HepG2 (cell line): ENCODE measurements around the gene KLHL7. TPM values are rescaled to one million over a fixed set of nuclear protein-coding genes. Genes with fewer than 3 reads are reported as not detected.

ENCODE experiments used
- CENPT ChIP-seq: sonication (generic); formaldehyde crosslinking; IDR thresholded peaks from 2 replicates; pipeline ENCODE4 v1.8.0; 2022; ENCODE audit warnings: low read depth, mild to moderate bottlenecking, moderate library complexity, missing genetic modification reagents
- JDP2 ChIP-seq: sonication (generic); formaldehyde crosslinking; IDR thresholded peaks from 2 replicates; pipeline ENCODE4 v1.8.1; 2022; ENCODE audit warnings: missing genetic modification reagents, borderline replicate concordance
- MIER2 ChIP-seq: IDR thresholded peaks from 2 replicates; pipeline ENCODE4 v1.6.1; 2016; ENCODE audit warnings: missing biosample characterization, missing genetic modification reagents
- NCOA2 ChIP-seq: sonication (generic); formaldehyde crosslinking; IDR thresholded peaks from 2 replicates; pipeline ENCODE4 v1.8.0; 2022; ENCODE audit warnings: inconsistent platforms
- SIN3A ChIP-seq: IDR thresholded peaks from 2 replicates; pipeline ENCODE4 v1.6.1; 2011; ENCODE audit warnings: low read depth, mild to moderate bottlenecking, control low read depth, low read length, borderline replicate concordance
- ZNF251 ChIP-seq: sonication (generic); formaldehyde crosslinking; IDR thresholded peaks from 2 replicates; pipeline ENCODE4 v1.9.0; 2021; ENCODE audit warnings: mild to moderate bottlenecking, missing genetic modification reagents
- ZNF329 ChIP-seq: sonication (generic); formaldehyde crosslinking; IDR thresholded peaks from 2 replicates; pipeline ENCODE4 v1.9.0; 2021; ENCODE audit warnings: low read depth, mild to moderate bottlenecking, missing genetic modification reagents
- ZNF383 ChIP-seq: sonication (generic); formaldehyde crosslinking; IDR thresholded peaks from 2 replicates; pipeline ENCODE4 v1.4.0; 2020; ENCODE audit warnings: missing genetic modification reagents, mild to moderate bottlenecking, borderline replicate concordance
- ZNF460 ChIP-seq: sonication (generic); formaldehyde crosslinking; IDR thresholded peaks from 2 replicates; pipeline ENCODE4 v1.5.1; 2020; ENCODE audit warnings: missing genetic modification reagents, mild to moderate bottlenecking, borderline replicate concordance
- polyA plus RNA-seq, 8 experiments: library from polyadenylated mRNA; depleted of rRNA in 3 of 8; stranded (reverse) in 7 of 8; unstranded in 1 of 8; fragments of >200 nt; fragmentation: Illumina TruSeq in 4 of 8; extraction: Trizol in 4 of 8; gene quantifications; 2 replicates each; pipeline versions ENCODE4 v1.2.1 to v1.2.3, GENCODE V29; 2011 to 2016; ENCODE audit warnings: low read depth in 4 of 8, missing spikeins in 1 of 8, mixed read lengths in 1 of 8; ENCODE audit not compliant: insufficient read depth in 1 of 8
- total RNA-seq, 5 experiments: library from RNA; depleted of rRNA; stranded (reverse); fragments of >200 nt; fragmentation: Illumina TruSeq; extraction: Trizol; gene quantifications; 2 replicates each; pipeline ENCODE4 v1.2.3, GENCODE V29; 2016; ENCODE audit warnings: low read depth in 1 of 5
- TF ChIP-seq, protein P1 (sequence below): sonication (generic); formaldehyde crosslinking; IDR thresholded peaks from 2 replicates; pipeline ENCODE4 v1.8.1; 2023; ENCODE audit warnings: missing genetic modification reagents, inconsistent platforms, borderline replicate concordance
- TF ChIP-seq, protein P2 (sequence below): sonication (generic); formaldehyde crosslinking; conservative IDR thresholded peaks from 2 replicates; pipeline ENCODE4 v1.4.0; 2020; ENCODE audit warnings: missing genetic modification reagents
- TF ChIP-seq, protein P3 (sequence below): sonication (generic); formaldehyde crosslinking; IDR thresholded peaks from 2 replicates; pipeline ENCODE4 v1.4.0; 2020; ENCODE audit warnings: missing genetic modification reagents
- TF ChIP-seq, protein P4 (sequence below): sonication (generic); formaldehyde crosslinking; IDR thresholded peaks from 2 replicates; pipeline ENCODE4 v1.4.0; 2020; ENCODE audit warnings: missing genetic modification reagents
- TF ChIP-seq, protein P5 (sequence below): sonication (generic); formaldehyde crosslinking; IDR thresholded peaks from 2 replicates; pipeline ENCODE4 v1.5.1; 2020; ENCODE audit warnings: mild to moderate bottlenecking, moderate library complexity, missing genetic modification reagents

Gene KLHL7
- total and polyA plus RNA-seq, 2 of the 13 experiments (the other 11 are each of a cell fraction or from before 2014, with no cell fraction given), result 16.2 to 34.4 TPM

DNA sequence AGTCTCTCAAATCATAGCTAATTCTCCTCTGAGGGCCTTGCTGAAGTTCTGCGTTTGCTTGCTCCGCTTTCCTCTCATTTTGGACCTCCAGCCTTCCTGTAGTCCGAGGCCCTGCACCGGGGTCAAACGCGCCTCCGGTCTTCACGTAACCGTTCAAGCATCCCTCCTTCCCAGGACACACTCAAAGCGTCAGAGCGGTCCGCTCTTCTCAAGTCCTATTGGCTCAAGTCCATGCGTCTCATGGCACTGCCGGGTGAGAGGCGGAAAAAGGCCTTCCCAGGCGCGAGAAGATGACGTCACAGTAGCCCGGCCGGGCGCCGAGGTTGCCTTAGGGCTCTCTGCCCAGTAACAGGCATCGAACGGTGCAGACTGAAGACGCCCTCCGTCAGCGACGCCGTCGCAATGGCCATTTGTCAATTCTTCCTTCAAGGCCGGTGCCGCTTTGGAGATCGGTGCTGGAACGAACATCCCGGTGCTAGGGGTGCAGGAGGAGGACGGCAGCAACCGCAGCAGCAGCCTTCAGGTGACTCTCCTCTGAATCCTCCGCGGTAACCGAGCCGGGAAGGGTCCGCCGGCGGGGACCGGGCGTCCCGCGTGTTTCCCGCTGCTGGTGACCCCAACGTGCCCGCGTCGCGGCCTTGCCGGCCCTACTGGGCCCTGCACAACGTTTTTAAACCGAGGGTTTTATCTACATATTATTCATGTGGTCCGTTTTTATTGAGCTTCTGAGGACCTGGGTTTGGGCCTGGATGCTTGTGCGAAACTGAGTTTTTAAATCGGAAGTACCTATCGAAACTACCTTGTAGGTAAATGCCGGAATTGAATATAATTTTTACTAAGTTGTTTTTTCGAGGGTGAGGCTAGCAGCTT is 76.3 kb downstream of the KLHL7 start, which contains the start of gene NUP42 (continued):
- TF ChIP-seq, protein P1, sequence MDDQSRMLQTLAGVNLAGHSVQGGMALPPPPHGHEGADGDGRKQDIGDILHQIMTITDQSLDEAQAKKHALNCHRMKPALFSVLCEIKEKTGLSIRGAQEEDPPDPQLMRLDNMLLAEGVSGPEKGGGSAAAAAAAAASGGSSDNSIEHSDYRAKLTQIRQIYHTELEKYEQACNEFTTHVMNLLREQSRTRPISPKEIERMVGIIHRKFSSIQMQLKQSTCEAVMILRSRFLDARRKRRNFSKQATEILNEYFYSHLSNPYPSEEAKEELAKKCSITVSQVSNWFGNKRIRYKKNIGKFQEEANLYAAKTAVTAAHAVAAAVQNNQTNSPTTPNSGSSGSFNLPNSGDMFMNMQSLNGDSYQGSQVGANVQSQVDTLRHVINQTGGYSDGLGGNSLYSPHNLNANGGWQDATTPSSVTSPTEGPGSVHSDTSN, result no peak
- no peak for TF ChIP-seq ZNF251
- TF ChIP-seq, protein P2, sequence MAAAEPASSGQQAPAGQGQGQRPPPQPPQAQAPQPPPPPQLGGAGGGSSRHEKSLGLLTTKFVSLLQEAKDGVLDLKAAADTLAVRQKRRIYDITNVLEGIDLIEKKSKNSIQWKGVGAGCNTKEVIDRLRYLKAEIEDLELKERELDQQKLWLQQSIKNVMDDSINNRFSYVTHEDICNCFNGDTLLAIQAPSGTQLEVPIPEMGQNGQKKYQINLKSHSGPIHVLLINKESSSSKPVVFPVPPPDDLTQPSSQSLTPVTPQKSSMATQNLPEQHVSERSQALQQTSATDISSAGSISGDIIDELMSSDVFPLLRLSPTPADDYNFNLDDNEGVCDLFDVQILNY (CRISPR knock-in tag), result peak; percentile 91
- TF ChIP-seq CENPT (CRISPR knock-in tag), result no peak
- no peak for TF ChIP-seq ZNF460
- peak; percentile 80; the same call in 1 of the 2 replicates for TF ChIP-seq ZNF383 (CRISPR knock-in tag)
- TF ChIP-seq, protein P3, sequence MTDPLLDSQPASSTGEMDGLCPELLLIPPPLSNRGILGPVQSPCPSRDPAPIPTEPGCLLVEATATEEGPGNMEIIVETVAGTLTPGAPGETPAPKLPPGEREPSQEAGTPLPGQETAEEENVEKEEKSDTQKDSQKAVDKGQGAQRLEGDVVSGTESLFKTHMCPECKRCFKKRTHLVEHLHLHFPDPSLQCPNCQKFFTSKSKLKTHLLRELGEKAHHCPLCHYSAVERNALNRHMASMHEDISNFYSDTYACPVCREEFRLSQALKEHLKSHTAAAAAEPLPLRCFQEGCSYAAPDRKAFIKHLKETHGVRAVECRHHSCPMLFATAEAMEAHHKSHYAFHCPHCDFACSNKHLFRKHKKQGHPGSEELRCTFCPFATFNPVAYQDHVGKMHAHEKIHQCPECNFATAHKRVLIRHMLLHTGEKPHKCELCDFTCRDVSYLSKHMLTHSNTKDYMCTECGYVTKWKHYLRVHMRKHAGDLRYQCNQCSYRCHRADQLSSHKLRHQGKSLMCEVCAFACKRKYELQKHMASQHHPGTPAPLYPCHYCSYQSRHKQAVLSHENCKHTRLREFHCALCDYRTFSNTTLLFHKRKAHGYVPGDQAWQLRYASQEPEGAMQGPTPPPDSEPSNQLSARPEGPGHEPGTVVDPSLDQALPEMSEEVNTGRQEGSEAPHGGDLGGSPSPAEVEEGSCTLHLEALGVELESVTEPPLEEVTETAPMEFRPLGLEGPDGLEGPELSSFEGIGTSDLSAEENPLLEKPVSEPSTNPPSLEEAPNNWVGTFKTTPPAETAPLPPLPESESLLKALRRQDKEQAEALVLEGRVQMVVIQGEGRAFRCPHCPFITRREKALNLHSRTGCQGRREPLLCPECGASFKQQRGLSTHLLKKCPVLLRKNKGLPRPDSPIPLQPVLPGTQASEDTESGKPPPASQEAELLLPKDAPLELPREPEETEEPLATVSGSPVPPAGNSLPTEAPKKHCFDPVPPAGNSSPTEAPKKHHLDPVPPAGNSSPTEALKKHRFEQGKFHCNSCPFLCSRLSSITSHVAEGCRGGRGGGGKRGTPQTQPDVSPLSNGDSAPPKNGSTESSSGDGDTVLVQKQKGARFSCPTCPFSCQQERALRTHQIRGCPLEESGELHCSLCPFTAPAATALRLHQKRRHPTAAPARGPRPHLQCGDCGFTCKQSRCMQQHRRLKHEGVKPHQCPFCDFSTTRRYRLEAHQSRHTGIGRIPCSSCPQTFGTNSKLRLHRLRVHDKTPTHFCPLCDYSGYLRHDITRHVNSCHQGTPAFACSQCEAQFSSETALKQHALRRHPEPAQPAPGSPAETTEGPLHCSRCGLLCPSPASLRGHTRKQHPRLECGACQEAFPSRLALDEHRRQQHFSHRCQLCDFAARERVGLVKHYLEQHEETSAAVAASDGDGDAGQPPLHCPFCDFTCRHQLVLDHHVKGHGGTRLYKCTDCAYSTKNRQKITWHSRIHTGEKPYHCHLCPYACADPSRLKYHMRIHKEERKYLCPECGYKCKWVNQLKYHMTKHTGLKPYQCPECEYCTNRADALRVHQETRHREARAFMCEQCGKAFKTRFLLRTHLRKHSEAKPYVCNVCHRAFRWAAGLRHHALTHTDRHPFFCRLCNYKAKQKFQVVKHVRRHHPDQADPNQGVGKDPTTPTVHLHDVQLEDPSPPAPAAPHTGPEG, result no peak; the same call in 1 of the 2 replicates
- TF ChIP-seq NCOA2 (CRISPR knock-in tag), result peak; percentile 40
- TF ChIP-seq SIN3A, result peak; percentile 79; the same call in 1 of the 2 replicates
- TF ChIP-seq, protein P4, sequence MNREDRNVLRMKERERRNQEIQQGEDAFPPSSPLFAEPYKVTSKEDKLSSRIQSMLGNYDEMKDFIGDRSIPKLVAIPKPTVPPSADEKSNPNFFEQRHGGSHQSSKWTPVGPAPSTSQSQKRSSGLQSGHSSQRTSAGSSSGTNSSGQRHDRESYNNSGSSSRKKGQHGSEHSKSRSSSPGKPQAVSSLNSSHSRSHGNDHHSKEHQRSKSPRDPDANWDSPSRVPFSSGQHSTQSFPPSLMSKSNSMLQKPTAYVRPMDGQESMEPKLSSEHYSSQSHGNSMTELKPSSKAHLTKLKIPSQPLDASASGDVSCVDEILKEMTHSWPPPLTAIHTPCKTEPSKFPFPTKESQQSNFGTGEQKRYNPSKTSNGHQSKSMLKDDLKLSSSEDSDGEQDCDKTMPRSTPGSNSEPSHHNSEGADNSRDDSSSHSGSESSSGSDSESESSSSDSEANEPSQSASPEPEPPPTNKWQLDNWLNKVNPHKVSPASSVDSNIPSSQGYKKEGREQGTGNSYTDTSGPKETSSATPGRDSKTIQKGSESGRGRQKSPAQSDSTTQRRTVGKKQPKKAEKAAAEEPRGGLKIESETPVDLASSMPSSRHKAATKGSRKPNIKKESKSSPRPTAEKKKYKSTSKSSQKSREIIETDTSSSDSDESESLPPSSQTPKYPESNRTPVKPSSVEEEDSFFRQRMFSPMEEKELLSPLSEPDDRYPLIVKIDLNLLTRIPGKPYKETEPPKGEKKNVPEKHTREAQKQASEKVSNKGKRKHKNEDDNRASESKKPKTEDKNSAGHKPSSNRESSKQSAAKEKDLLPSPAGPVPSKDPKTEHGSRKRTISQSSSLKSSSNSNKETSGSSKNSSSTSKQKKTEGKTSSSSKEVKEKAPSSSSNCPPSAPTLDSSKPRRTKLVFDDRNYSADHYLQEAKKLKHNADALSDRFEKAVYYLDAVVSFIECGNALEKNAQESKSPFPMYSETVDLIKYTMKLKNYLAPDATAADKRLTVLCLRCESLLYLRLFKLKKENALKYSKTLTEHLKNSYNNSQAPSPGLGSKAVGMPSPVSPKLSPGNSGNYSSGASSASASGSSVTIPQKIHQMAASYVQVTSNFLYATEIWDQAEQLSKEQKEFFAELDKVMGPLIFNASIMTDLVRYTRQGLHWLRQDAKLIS (CRISPR knock-in tag), result peak; percentile 47; the same call in 1 of the 2 replicates
- TF ChIP-seq, protein P5, sequence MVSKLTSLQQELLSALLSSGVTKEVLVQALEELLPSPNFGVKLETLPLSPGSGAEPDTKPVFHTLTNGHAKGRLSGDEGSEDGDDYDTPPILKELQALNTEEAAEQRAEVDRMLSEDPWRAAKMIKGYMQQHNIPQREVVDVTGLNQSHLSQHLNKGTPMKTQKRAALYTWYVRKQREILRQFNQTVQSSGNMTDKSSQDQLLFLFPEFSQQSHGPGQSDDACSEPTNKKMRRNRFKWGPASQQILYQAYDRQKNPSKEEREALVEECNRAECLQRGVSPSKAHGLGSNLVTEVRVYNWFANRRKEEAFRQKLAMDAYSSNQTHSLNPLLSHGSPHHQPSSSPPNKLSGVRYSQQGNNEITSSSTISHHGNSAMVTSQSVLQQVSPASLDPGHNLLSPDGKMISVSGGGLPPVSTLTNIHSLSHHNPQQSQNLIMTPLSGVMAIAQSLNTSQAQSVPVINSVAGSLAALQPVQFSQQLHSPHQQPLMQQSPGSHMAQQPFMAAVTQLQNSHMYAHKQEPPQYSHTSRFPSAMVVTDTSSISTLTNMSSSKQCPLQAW (CRISPR knock-in tag), result peak; percentile 83
- TF ChIP-seq JDP2 (CRISPR knock-in tag), result no peak
- TF ChIP-seq ZNF329 (CRISPR knock-in tag), result peak; percentile 73; the same call in 1 of the 2 replicates
- 0 out of 2 replicates have a peak, but pooled peaks have one; percentile 9 for TF ChIP-seq MIER2 (CRISPR knock-in tag)
